KG1 (cell line): ENCODE results near the gene CD3E.
"Not testable (repeated sequence)": the region's sequence is repeated elsewhere in the genome, so short reads cannot be mapped to it uniquely, and the experiment has no call there.

Experiments used
- DNase-seq: peaks from one replicate; lab custom pipeline; 2025; lab: John Stamatoyannopoulos, UW

The CD3E gene

GRCh38 chr11:118291477-118292135 is 12.9 kb upstream of the CD3E start:
- no peak for DNase-seq

- no peak for DNase-seq
These were observed 10.5 kb upstream of the CD3E start for GRCh38 chr11:118294053-118294452.

DNA sequence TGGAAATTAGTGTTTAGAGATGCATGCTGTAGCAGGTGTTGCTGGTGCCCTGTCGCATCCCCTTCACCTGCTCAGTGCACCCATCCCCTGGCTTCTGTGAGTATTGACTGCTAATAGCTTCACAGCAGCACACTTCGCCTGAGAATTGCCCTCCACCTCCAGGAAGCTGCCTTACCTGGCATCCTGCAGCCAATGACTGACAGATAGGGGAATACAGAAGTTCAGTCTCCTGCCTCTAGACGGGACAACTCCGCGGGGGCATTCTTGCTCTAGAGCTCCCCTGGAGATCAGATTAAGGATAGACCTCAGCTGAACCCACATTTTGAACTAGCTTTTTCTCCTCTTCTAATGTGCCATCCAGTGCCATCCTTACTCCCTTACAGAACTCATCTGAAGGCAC is 9.3 kb upstream of the CD3E start:
- no peak for DNase-seq

- DNase-seq = no peak
These were observed 8.6 kb upstream of the CD3E start for GRCh38 chr11:118295815-118296454.

DNA sequence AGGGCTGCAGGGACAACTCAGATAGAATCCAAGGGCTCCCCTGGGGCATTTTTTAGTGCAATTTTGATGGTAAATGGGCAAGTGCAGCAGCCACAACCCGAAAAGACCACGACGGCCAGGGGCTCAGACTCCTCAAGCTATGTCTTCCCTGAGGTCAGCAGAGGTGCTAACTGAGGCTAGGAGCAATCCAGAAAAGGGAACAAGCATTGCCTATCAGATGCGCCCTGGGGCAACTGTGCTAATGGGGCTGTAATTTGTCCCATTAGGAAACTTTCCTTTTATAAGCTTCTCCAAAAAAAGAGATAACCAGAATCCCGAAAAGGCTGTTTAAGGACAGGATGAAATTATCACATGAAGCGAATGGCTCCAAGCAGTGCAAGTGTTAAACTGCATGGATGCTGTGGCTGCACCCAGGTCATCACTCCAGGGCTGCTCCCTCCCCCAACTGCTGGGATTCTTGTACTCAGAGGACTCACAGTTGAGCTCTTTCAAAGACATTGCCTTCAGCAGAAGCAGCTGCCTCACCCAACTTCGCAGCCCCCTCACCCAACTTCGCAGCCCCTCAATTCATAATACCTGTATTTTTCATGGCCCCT is 2.8 kb upstream of the CD3E start:
- DNase-seq = no peak

GRCh38 chr11:118304227-118304567 is 333 bp upstream of the CD3E start:
- DNase-seq = no peak

DNA sequence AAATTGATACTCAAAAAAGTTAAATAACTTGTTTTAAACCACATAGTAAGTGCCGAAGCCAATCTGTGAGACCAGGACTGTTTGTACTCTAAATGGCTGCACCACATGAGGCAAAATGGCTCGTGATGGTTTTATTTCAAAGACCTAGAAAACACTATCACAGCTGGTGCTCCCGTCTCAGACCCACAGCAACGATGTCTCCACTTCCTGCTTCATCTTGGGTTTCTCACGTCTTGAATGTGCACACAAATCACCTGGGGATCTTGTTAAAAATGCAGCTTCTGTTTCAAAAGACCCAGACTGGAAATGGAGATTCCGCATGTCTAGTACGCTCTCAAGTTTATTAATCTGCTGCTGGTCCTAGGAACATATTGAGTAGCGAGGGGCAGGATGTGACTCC is 1.2 kb downstream of the CD3E start:
- DNase-seq = no peak

DNA sequence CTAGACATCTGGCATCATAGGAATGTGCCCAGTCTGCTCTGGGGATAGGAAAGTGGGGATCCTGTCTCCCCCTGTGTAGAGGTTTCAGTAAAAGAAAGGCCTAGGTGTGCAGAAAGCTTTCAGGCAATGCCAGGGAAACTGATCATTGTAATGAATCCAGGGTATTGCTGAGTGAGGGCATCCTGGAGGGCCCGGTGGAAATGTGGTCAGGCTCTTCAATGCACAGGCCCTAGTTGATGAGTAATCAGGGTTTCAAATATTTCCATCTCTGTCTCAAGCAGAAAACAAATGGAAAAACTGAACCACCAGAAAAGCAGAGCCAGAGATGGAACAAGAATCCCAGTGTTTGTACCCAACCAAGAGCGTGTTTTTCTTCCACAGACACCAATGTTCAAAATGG is 2.0 kb downstream of the CD3E start:
- no peak for DNase-seq

- DNase-seq = not testable (repeated sequence)
These were observed 4.5 kb downstream of the CD3E start for GRCh38 chr11:118308995-118309528.

DNA sequence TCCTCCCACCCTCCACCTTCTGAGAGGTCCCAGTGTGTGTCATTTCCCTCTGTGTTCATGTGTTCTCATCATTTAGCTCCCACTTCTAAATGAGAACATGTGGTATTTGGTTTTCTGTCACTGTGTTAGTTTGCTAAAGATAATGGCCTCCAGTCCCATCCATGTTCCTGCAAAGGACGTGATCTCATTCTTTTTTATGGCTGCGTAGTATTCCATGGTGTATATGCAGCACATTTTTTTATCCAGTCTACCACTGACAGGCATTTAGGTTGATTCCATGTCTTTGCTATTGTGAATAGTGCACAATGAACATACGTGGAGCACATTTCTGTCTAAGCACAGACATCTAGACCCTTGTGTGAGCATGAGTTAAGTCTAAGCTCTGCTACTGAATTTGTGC is 5.7 kb downstream of the CD3E start:
- DNase-seq = no peak

GRCh38 chr11:118310781-118311485 is 6.4 kb downstream of the CD3E start:
- DNase-seq = no peak

- no peak for DNase-seq
These were observed 7.0 kb downstream of the CD3E start for GRCh38 chr11:118311518-118311917.

DNA sequence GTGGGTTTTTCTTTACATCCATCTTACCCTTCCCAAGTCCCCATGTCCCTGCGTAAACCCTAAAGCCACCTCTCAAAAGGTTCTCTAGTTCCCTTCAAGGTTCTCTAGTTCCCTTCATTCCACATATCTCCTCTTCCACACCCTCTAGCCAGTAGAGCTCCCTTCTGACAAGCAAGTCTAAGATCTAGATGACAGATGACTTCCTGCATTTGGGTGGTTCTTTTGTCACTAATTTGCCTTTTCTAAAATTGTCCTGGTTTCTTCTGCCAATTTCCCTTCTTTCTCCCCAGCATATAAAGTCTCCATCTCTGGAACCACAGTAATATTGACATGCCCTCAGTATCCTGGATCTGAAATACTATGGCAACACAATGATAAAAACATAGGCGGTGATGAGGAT is 7.8 kb downstream of the CD3E start:
- no peak for DNase-seq

GRCh38 chr11:118313242-118313641 is 8.7 kb downstream of the CD3E start:
- no peak for DNase-seq

GRCh38 chr11:118314988-118315411 is 10.5 kb downstream of the CD3E start:
- DNase-seq = no peak

GRCh38 chr11:118318124-118318523 is 13.6 kb downstream of the CD3E start:
- DNase-seq = no peak

GRCh38 chr11:118318581-118319336 is 14.2 kb downstream of the CD3E start:
- DNase-seq = no peak

DNA sequence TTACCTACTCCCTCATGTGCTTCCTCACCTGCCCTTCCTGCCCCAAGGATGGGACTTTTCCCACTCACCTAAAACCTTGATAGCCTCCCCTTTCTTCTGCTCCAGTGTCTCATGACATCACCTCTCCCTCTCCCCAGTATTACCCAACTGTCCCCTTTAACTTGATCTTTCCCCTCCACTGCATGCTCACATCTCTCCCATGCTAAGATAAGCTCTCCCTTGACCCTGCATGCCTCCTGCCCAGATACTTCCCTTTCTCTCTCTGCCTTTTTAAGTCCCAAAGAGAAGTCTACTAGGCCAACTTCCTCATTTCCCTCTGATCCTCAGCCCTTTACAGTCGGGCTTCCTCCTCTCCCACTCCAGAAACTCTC is 14.8 kb downstream of the CD3E start:
- no peak for DNase-seq

DNA sequence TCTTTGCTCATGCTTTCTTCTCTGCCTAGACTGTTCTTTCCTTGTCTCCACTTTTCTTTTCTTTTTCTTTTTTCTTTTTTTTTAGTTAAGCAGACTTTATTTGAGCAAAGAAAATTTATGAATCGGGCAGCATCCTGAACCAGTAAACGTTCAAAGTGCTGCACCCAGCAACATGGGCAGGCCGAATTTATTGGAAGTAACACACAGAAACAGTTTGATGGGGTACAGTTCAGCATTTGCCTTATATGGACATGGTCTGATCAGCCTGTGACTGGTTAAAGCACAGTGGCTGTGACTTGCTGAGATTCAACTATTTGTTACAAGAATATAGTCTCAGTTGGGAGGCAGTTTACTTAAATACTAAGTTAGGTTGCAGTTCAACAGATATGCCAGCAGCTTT is 16.0 kb downstream of the CD3E start:
- no peak for DNase-seq

- DNase-seq = no peak
These were observed 17.0 kb downstream of the CD3E start for GRCh38 chr11:118321386-118322082.

- no peak for DNase-seq
These were observed 18.2 kb downstream of the CD3E start for GRCh38 chr11:118322721-118323120.

- DNase-seq = no peak
These were observed 20.8 kb downstream of the CD3E start for GRCh38 chr11:118325283-118325682.
